HG03378 (cell line): Measurements from ENCODE around the gene PLTP.
"Not testable (repeated sequence)": the region's sequence is repeated elsewhere in the genome, so short reads cannot be mapped to it uniquely, and the experiment has no call there.

Experiments used
- ATAC-seq: cut with Tn5 transposase; IDR thresholded peaks from one replicate; pipeline ENCODE4 v1.9.1; 2021; ENCODE audit warnings: mild to moderate bottlenecking, moderate library complexity; ENCODE audit not compliant: unreplicated experiment

The PLTP gene

GRCh38 chr20:45911486-45912343 lies at the start of gene PLTP:
Gene PLTP, minus strand, starts transcription at chr20:45912155. Its CDS starts 703 bp downstream, at chr20:45911452.
- no peak for ATAC-seq

GRCh38 chr20:45959956-45960630 lies 48.1 kb upstream of the PLTP start:
- ATAC-seq: no peak

DNA sequence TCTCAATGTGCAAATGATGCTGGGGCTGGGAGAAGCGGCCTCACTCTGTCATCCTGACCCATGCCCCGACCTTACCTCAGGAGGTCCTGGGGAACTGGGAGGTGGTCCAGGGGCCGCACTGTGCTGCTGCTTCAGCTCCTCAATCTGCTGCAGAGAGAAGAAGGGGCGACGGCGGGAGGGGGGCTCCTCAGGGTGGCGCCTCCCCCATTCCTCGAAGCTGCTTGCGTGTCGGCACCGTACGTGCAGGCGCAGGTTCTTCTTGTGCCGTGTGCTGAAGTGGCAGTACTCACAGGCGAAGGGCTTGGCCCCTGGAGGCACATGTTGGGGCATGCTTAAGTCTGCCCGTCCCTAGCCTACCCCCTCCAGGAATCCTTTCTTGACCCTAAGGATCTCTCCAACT lies 47.2 kb upstream of the PLTP start:
- ATAC-seq: no peak

GRCh38 chr20:45958593-45958992 lies 46.6 kb upstream of the PLTP start:
- ATAC-seq: no peak

DNA sequence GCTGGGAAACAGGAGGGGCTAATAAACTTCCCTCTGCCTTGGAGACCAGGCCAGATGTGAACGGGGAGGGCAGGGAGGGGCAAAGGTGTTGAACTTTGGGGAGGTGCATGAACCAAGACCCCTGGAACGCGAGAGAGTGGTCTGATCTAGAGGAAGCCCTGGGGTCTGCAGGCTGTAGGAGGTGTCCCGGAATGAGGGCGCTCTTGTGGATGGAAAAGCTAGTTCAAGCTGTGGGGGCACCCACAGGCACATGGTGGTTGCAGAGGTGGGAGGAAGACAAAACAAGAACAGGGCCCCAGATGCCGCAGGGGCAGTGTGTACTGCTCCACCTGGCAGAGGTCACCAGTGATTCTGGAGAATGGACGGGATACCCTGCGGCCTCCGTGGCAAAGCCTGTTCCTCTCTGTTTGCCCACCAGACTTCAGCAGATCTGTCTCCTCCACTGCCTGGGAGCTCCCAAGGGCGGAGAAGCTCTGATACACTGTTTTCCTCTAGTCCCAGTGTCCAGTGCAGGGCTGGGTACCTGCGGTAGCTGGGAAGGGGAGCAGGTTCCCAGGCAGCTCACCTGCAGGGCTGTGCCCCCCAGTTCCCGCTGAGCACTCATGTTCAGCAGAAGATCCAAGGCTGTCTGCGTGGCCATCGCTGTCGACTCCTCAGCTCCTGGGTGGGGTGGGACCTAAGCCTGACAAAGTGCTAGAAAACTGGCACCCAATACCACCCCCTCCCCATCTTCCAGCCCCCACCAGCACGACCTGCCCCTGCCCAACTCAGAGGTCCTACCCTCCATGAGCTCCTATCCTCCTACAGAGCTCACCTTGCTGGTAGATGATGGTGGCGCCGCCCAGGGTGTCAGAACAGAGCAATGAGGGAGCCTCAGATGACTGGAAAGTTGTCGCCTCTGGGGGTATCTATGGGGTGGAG lies 45.3 kb upstream of the PLTP start:
- ATAC-seq: no peak

DNA sequence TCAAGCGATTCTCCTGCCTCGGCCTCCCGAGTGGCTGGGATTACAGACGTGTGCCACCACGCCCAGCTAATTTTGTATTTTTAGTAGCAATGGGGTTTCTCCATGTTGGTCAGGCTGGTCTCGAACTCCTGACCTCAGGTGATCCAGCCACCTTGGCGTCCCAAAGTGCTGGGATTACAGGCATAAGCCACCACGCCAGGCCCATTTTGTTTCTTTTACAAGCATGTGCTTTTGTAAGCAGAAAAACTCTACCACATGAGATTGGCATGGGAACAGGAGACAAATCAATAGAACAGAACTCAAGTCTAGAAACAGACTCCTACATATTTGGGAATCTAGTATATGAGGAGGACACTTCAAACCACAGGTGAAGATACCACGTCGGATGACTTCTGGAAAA lies 44.4 kb upstream of the PLTP start:
- not testable (repeated sequence) for ATAC-seq

DNA sequence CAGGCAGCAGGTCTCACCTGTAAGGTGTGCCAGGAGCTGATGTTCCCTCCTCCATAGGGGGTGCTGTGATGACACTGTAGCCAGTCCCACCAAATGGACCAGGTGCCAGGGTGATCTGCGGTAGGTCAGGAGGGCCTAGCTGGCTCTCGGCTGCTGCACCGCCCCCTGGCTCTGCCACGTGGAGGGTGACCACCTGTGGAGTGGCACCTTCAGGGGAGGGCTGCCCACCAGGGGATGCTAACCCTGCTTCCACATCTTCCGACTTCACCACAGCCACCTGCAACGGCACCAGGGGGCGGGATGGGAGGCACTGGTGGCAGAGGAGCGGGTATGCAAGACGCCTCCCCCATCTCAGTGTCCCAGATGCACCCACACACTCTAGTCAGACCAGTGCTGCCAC lies 41.7 kb upstream of the PLTP start:
- no peak for ATAC-seq

DNA sequence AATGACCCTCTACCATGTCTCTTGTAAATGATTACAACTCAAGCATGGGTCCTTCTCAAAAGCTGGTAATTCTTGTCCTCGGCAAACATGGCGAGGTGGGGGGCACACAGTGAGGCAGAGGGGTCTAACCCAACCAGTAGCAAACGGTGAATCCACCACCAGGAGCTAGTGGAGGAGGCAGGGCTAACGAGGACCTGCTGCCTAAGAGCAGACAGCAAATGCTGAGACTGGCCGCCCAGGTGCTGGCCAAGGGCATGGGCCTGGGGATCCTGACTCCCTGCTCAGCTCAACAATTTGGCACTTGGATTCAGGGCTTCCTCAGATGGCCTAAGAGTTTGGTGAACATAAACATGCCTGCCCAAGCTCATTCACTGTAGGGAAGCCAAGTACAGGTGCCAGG lies 40.9 kb upstream of the PLTP start:
- no peak for ATAC-seq

DNA sequence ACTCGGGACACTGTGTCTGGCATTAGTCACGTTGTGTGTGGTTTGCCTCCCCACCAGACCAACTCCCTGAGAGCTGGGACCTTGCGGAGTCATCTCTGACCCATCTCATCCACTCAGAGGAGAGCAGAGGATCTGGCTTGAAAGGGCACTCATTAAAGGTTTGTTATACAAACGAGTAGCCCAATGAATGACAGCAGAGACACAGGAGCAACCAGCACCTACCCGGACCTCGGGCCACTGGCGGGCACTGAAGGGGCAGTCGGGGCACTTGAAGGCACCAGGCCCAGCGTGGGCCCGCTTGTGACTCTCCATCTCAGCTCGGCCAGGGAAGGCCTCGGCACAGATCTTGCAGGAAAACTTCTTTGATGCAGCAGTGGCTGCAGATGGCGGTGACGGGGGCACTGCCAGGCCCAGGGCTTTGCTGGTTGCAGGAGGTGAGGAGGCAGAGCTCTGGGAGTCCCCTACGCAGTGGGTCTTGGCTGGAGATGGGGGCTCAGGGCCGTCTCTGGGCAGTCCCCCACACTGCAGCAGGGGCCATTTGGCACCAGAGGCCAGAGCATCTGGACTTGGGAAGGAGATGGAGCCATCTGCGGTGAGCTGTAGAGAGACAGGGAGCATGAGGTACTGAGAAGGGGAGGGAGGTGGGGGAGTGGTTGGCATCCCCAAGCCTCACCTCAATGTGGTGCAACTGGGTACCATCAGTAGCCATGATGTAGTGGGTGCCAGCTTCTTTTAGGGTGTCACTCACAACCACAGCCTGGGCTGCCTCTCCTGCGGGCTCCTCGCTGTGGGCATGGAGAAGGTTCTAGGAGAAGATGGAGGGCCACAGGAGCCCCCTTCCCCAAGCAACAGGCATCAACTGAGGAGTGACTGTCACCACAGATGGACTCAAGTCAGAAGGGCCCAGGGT lies 40.2 kb upstream of the PLTP start:
- ATAC-seq: no peak

- ATAC-seq: no peak
These were observed 38.3 kb upstream of the PLTP start for GRCh38 chr20:45950330-45950646.

- ATAC-seq: no peak
These were observed 37.8 kb upstream of the PLTP start for GRCh38 chr20:45949542-45950329.

DNA sequence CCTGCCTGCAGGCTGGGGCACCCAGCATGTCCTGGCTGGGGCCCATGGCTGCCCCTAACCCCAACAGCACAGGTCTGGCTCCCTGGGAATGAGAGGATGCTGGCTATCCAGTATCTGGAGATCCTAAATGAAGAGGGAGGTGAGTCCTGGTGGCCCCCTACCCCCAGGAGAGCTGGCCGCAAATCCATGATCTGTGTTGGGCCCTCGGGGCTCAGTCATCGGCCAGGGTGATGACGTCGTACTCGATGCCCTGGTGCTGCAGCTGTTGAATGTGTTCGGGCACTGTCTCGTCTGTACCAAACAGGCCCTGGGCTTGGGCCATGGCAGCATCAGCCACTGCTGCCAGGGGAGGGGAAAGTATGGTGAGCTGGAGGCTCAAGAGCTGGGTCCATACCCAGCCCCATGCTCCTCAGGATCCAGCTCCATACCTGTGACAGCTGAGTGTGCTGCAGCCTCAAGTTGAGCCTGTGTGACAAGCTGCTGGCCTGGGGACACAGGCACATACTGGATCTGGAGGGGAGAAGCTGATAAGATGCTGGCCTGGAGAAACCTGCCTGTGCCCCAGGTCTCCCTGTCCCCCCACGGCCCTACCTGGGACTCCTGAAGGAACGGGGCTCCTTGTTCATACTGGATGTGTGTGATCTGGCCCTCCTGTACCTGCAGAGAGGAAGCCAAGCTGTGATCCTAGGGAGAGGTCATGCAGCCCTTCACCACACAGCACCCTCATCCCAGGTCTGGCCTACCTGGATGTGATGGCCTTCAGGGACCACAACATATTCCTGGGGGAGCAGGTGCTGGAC lies 37.0 kb upstream of the PLTP start:
- ATAC-seq: no peak

GRCh38 chr20:45948261-45948733 lies 36.3 kb upstream of the PLTP start:
- ATAC-seq: no peak

- ATAC-seq: no peak
These were observed 35.3 kb upstream of the PLTP start for GRCh38 chr20:45947110-45947866.

GRCh38 chr20:45946149-45946970 lies 34.4 kb upstream of the PLTP start:
- no peak for ATAC-seq

GRCh38 chr20:45945678-45946148 lies 33.8 kb upstream of the PLTP start:
- no peak for ATAC-seq
